Peyer's patch (tissue), 4 donors: ENCODE results near the gene IL17RD. TPM values are rescaled to one million over a fixed set of nuclear protein-coding genes. Genes with fewer than 3 reads are reported as not detected.

Experiments
- DNase-seq, 3 donors: peaks; one replicate each; pipeline ENCODE4 v3.0.0-alpha.2; 2017 to 2019
- H3K27ac ChIP-seq, 4 donors: fragments of 200-600 bp; sonication (generic); one replicate each; pipeline ENCODE4 v1.5.1; 2016 to 2019
- H3K27me3 ChIP-seq, 2 donors: fragments of 200-600 bp; sonication (generic); one replicate each; pipeline ENCODE4 v1.5.1; 2019
- H3K36me3 ChIP-seq, 3 donors: fragments of 200-600 bp; sonication (generic); one replicate each; pipeline ENCODE4 v1.5.1; 2016 to 2019
- H3K4me1 ChIP-seq, 4 donors: fragments of 200-600 bp; sonication (generic); one replicate each; pipeline ENCODE4 v1.5.1; 2016 to 2019
- H3K4me3 ChIP-seq, 4 donors: fragments of 200-600 bp; sonication (generic); 1 replicate in 3 of 4; 2 replicates in 1 of 4; pipeline ENCODE4 v1.5.1; 2016 to 2019; ENCODE audit warnings: mild to moderate bottlenecking in 1 of 4
- H3K9me3 ChIP-seq, 4 donors: fragments of 200-600 bp; sonication (generic); one replicate each; pipeline ENCODE4 v1.5.1; 2016 to 2019; ENCODE audit warnings: mild to moderate bottlenecking in 1 of 4
- CTCF ChIP-seq, 6 experiments: fragments of 450-650 bp in 4 of 6; fragments of 200-600 bp in 2 of 6; sonication (generic) in 1 of 6; IDR thresholded peaks; one replicate each; pipeline ENCODE4 v1.5.1; 2017 to 2019; ENCODE audit warnings: antibody characterized with exemption in 6 of 6, mild to moderate bottlenecking in 3 of 6, moderate library complexity in 1 of 6
- POLR2A ChIP-seq, 2 donors: fragments of 450-650 bp; IDR thresholded peaks; one replicate each; pipeline ENCODE4 v1.5.1; 2017; ENCODE audit warnings: antibody characterized with exemption in 2 of 2, mild to moderate bottlenecking in 2 of 2, moderate library complexity in 2 of 2
- total RNA-seq, 4 donors: library from RNA; depleted of rRNA; stranded (reverse); fragments of >200 nt; gene quantifications; one replicate each; pipeline ENCODE4 v1.1.0, GENCODE V29; 2016

The IL17RD gene
- total RNA-seq, 4 donors from 2014 or later = 0.88 to 5.8 (median 2.1) TPM

DNA sequence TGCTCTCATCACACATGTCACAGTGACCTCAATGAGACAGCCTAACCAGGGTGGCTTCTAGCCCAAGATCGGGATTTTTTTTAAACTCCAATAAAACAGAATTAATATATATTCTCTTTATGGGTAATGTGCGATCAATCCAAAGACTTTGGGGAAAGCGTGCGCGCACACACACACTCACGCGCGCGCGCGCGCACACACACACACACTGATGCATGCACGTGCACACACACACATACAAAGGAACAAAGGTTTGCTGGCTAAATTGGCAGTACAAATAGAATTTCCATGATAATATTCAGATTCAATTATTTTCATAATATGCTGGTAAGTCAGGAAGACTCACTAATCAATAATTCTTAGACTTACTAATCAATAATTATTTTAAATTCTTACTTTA, 19.3 kb downstream of the IL17RD start:
- H3K36me3 ChIP-seq = no peaks in the 10 kb centered on the region
- H3K27me3 ChIP-seq = no peaks in the 10 kb centered on the region
- H3K4me3 ChIP-seq = no peak overlapping the region
- no peak overlapping the region for H3K27ac ChIP-seq
- DNase-seq = no peak
- H3K4me1 ChIP-seq = no peaks in the 10 kb centered on the region
- no peaks in the 10 kb centered on the region for H3K9me3 ChIP-seq
- TF ChIP-seq POLR2A (IDR thresholded peaks at IDR 0.05) = no peak
- no peak for TF ChIP-seq CTCF (IDR thresholded peaks at IDR 0.05)

DNA sequence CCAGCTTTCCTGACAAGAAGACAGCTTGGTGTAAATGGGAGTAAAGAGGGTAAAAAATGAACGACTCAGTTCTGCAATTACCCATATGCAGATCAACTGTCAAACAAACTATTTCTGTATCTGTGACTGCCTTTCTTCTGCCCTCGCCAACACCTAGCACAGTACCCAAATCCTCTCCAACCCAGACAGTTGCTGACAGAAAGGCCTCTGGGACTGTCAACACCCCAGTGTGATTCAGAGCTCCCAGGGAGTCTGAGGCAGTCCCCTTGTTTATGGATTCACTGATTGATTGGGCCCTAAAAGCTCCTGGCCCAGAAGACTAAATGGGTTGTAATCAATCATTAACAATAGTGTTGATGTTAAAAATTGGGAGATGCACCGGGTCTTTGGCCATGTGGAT, 20.2 kb downstream of the IL17RD start:
- Histone ChIP-seq H3K4me1 (no peaks in the 10 kb centered on the region), H3K4me3 (no peak overlapping the region), H3K27ac (no peak overlapping the region), H3K9me3 (no peaks in the 10 kb centered on the region), H3K36me3 (no peaks in the 10 kb centered on the region), H3K27me3 (no peaks in the 10 kb centered on the region)
- DNase-seq = no peak
- TF ChIP-seq POLR2A (IDR thresholded peaks at IDR 0.05) (no peak), CTCF (IDR thresholded peaks at IDR 0.05) (no peak)

GRCh38 chr3:57143886-57144459, 21.2 kb downstream of the IL17RD start:
- H3K4me3 ChIP-seq = no peak overlapping the region
- H3K9me3 ChIP-seq = no peaks in the 10 kb centered on the region
- no peaks in the 10 kb centered on the region for H3K36me3 ChIP-seq
- TF ChIP-seq POLR2A (IDR thresholded peaks at IDR 0.05) = no peak
- TF ChIP-seq CTCF (IDR thresholded peaks at IDR 0.05) = no peak
- H3K27ac ChIP-seq = no peak overlapping the region
- DNase-seq = no peak
- H3K4me1 ChIP-seq = no peaks in the 10 kb centered on the region
- H3K27me3 ChIP-seq = no peaks in the 10 kb centered on the region

DNA sequence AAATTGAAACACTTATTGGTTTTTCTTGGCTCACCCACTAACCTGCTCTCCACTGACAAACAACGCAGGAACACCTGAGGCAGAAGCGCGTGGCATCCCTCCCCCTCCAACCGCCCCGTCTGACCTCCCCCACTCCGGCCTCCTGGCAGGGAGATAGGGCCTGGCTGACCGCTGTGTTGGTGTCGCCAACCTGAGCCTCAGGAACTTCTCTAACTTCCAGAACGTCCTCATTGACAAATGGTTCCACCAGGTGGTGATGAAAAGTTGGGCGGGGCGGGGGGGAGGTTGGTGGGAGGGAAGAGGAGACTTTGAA, 22.8 kb downstream of the IL17RD start:
- no peak for TF ChIP-seq POLR2A (IDR thresholded peaks at IDR 0.05)
- no peak for TF ChIP-seq CTCF (IDR thresholded peaks at IDR 0.05)
- DNase-seq = no peak
- H3K36me3 ChIP-seq = no peaks in the 10 kb centered on the region
- no peak overlapping the region for H3K4me3 ChIP-seq
- H3K4me1 ChIP-seq = no peaks in the 10 kb centered on the region
- no peak overlapping the region for H3K27ac ChIP-seq
- no peaks in the 10 kb centered on the region for H3K27me3 ChIP-seq
- H3K9me3 ChIP-seq = no peaks in the 10 kb centered on the region

- H3K36me3 ChIP-seq = no peaks in the 10 kb centered on the region
- H3K27ac ChIP-seq = no peak overlapping the region
- H3K4me1 ChIP-seq = no peaks in the 10 kb centered on the region
- no peak for DNase-seq
- TF ChIP-seq CTCF (IDR thresholded peaks at IDR 0.05) = no peak
- TF ChIP-seq POLR2A (IDR thresholded peaks at IDR 0.05) = no peak
- H3K9me3 ChIP-seq = no peaks in the 10 kb centered on the region
- H3K27me3 ChIP-seq = no peaks in the 10 kb centered on the region
- H3K4me3 ChIP-seq = no peak overlapping the region
Observed at GRCh38 chr3:57141719-57142410, 23.3 kb downstream of the IL17RD start.
